Neural progenitor cell (in vitro differentiated cells): ENCODE results near the gene RNF187.

Experiments used
- EZH2phosphoT487 ChIP-seq: fragments of 200-600 bp; sonication (generic); IDR thresholded peaks from 2 replicates; pipeline ENCODE4 v1.6.1; 2017; ENCODE audit warnings: antibody characterized with exemption
- TF ChIP-seq, protein P1 (sequence below): fragments of 200-600 bp; sonication (generic); IDR thresholded peaks from 2 replicates; pipeline ENCODE4 v1.5.1; 2017; ENCODE audit warnings: antibody characterized with exemption, mild to moderate bottlenecking

DNA sequence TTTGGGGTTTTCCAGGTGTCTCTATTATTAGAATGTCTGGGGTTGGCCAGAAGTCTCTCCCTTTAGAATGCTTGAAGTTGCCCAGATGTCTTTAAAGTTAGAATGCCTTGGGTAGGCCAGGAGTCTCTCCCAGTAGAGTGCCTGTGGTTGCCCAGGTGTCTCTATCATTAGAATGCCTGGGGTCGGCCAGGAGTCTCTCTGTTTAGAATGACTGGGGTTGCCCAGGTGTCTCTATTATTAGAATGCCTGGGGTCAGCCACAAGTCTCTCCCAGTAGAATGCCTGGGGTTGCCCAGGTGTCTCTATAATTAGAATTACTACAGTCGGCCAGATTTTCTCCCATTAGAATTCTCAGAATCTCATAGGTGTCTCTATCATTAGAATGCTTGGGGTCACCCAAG is 55.2 kb downstream of the RNF187 start:
- TF ChIP-seq, protein P1, sequence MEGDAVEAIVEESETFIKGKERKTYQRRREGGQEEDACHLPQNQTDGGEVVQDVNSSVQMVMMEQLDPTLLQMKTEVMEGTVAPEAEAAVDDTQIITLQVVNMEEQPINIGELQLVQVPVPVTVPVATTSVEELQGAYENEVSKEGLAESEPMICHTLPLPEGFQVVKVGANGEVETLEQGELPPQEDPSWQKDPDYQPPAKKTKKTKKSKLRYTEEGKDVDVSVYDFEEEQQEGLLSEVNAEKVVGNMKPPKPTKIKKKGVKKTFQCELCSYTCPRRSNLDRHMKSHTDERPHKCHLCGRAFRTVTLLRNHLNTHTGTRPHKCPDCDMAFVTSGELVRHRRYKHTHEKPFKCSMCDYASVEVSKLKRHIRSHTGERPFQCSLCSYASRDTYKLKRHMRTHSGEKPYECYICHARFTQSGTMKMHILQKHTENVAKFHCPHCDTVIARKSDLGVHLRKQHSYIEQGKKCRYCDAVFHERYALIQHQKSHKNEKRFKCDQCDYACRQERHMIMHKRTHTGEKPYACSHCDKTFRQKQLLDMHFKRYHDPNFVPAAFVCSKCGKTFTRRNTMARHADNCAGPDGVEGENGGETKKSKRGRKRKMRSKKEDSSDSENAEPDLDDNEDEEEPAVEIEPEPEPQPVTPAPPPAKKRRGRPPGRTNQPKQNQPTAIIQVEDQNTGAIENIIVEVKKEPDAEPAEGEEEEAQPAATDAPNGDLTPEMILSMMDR = no peak
- TF ChIP-seq EZH2phosphoT487 = no peak
